HepG2 (cell line): Measurements from ENCODE around the gene LRRC51.

ENCODE experiments used
- CHD2 ChIP-seq: IDR thresholded peaks from 2 replicates; pipeline ENCODE4 v1.6.1; 2011; ENCODE audit warnings: low read depth, low read length, improper control_type of control experiment
- FOSL2 ChIP-seq: sonication (generic); formaldehyde crosslinking; IDR thresholded peaks from 2 replicates; pipeline ENCODE4 v1.4.0; 2020; ENCODE audit warnings: missing genetic modification reagents
- NR2F6 ChIP-seq, 2 experiments: IDR thresholded peaks; 2 replicates each; pipeline ENCODE4 v1.6.1; 2016; ENCODE audit warnings: antibody characterized with exemption in 1 of 2, mild to moderate bottlenecking in 1 of 2
- POLR2AphosphoS2 ChIP-seq: IDR thresholded peaks from 2 replicates; pipeline ENCODE4 v1.6.1; 2011; ENCODE audit warnings: low read depth, low read length, improper control_type of control experiment
- ZNF12 ChIP-seq: sonication (generic); formaldehyde crosslinking; IDR thresholded peaks from 2 replicates; pipeline ENCODE4 v1.5.0; 2020; ENCODE audit warnings: missing genetic modification reagents
- ZNF335 ChIP-seq: sonication (generic); formaldehyde crosslinking; IDR thresholded peaks from 2 replicates; pipeline ENCODE4 v1.4.0; 2020; ENCODE audit warnings: missing genetic modification reagents
- ZNF768 ChIP-seq: sonication (generic); formaldehyde crosslinking; IDR thresholded peaks from 2 replicates; pipeline ENCODE4 v1.4.0; 2020; ENCODE audit warnings: missing genetic modification reagents
- TF ChIP-seq, protein P1 (sequence below): sonication (generic); formaldehyde crosslinking; IDR thresholded peaks from 2 replicates; pipeline ENCODE4 v1.4.0; 2020; ENCODE audit warnings: mild to moderate bottlenecking, missing genetic modification reagents
- TF ChIP-seq, protein P2 (sequence below): sonication (generic); formaldehyde crosslinking; IDR thresholded peaks from 2 replicates; pipeline ENCODE4 v1.5.0; 2020; ENCODE audit warnings: mild to moderate bottlenecking, missing genetic modification reagents, moderate library complexity

DNA sequence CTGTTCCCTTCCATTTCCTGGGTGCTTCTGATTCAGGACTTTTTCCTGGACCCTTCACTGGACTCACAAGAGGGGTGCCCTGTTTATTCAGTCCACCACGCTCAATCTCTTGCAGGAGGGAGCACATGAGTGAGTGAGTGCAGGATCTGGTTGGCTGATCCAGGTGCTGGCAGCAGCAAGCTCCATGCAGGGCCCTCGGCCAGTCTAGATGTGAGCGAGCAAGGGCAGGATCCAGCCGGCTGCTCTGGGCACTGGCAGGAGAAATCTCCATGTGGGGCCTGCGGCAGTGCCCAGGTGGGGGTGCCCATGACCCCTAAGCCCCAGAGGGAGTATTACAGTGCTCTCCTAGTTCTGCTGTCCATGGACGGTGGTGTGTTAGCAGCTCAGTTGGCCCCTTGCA is 43.4 kb downstream of the LRRC51 start:
- TF ChIP-seq, protein P1, sequence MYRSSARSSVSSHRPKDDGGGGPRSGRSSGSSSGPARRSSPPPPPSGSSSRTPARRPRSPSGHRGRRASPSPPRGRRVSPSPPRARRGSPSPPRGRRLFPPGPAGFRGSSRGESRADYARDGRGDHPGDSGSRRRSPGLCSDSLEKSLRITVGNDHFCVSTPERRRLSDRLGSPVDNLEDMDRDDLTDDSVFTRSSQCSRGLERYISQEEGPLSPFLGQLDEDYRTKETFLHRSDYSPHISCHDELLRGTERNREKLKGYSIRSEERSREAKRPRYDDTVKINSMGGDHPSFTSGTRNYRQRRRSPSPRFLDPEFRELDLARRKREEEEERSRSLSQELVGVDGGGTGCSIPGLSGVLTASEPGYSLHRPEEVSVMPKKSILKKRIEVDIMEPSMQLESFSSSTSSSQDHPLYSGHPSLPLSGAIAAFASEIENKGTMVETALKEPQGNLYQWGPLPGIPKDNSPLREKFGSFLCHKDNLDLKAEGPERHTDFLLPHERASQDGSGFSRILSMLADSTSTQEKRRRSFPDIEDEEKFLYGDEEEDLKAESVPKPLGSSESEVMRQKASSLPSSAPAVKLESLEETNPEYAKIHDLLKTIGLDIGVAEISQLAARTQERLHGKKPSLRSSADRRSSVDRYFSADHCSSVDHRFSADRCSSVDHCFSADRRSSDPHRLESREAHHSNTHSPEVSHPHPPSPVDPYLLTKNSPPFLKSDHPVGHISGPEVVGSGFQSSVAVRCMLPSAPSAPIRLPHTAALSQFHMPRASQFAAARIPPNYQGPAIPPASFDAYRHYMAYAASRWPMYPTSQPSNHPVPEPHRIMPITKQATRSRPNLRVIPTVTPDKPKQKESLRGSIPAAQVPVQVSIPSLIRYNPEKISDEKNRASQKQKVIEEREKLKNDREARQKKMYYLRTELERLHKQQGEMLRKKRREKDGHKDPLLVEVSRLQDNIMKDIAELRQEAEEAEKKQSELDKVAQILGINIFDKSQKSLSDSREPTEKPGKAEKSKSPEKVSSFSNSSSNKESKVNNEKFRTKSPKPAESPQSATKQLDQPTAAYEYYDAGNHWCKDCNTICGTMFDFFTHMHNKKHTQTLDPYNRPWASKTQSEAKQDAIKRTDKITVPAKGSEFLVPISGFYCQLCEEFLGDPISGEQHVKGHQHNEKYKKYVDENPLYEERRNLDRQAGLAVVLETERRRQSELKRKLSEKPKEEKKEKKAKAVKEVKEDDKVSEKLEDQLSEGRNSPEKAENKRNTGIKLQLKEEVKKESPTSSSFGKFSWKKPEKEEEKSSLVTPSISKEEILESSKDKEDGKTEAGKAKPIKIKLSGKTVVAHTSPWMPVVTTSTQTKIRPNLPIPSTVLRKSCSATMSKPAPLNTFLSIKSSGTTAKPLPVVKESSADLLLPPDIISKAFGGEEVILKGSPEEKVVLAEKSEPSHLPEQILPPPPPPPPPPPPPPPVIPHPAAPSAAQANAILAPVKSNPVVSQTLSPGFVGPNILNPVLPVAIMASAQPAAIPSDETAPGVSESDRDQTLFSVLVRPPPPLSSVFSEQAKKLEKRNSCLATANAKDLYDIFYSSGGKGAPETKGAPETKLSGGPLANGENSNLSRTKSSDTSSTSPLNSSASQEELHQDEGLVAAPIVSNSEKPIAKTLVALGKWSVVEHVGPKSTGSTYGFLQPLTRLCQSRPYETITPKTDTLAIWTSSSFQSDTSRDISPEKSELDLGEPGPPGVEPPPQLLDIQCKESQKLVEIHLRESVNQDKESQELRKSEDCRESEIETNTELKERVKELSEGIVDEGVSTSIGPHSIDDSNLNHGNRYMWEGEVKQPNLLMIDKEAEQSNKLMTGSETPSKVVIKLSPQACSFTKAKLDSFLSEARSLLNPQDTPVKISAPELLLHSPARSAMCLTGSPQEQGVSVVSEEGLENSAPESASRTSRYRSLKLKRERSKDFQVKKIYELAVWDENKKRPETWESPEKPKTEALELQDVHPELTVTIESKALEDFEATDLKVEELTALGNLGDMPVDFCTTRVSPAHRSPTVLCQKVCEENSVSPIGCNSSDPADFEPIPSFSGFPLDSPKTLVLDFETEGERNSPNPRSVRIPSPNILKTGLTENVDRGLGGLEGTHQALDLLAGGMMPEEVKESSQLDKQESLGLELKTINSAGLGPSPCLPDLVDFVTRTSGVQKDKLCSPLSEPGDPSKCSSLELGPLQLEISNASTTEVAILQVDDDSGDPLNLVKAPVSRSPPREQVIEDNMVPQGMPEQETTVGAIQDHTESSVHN = no peak
- TF ChIP-seq CHD2 = no peak
- no peak for TF ChIP-seq NR2F6 (IDR thresholded peaks at IDR 0.05)
- no peak for TF ChIP-seq NR2F6 (CRISPR knock-in tag; IDR thresholded peaks at IDR 0.05)
- TF ChIP-seq ZNF12 (CRISPR knock-in tag) = no peak
- TF ChIP-seq, protein P2, sequence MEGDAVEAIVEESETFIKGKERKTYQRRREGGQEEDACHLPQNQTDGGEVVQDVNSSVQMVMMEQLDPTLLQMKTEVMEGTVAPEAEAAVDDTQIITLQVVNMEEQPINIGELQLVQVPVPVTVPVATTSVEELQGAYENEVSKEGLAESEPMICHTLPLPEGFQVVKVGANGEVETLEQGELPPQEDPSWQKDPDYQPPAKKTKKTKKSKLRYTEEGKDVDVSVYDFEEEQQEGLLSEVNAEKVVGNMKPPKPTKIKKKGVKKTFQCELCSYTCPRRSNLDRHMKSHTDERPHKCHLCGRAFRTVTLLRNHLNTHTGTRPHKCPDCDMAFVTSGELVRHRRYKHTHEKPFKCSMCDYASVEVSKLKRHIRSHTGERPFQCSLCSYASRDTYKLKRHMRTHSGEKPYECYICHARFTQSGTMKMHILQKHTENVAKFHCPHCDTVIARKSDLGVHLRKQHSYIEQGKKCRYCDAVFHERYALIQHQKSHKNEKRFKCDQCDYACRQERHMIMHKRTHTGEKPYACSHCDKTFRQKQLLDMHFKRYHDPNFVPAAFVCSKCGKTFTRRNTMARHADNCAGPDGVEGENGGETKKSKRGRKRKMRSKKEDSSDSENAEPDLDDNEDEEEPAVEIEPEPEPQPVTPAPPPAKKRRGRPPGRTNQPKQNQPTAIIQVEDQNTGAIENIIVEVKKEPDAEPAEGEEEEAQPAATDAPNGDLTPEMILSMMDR = no peak
- no peak for TF ChIP-seq ZNF335 (CRISPR knock-in tag)
- TF ChIP-seq ZNF768 (CRISPR knock-in tag) = no peak
- TF ChIP-seq POLR2AphosphoS2 = no peak
- no peak for TF ChIP-seq FOSL2
